Measurements from ENCODE around the gene PNPLA7. TPM values are rescaled to one million over a fixed set of nuclear protein-coding genes. Genes with fewer than 3 reads are reported as not detected.
"Not testable (repeated sequence)": the region's sequence is repeated elsewhere in the genome, so short reads cannot be mapped to it uniquely, and the experiment has no call there.

Gene PNPLA7
- total RNA-seq, 1 donor from 2014 or later = 3.6 TPM

- no peak for DNase-seq (ENCODE audit: low spot score)
- no peak for TF ChIP-seq CTCF (IDR thresholded peaks at IDR 0.05)
- Mint-ChIP-seq H3K36me3 (ENCODE audit: low read depth) (peaks cover 4% of the 10 kb centered on the region), H3K27me3 (ENCODE audit: low read depth) (no peaks in the 10 kb centered on the region), H3K27ac (ENCODE audit: unreplicated experiment) (no peak overlapping the region), H3K9me3 (ENCODE audit: low read depth) (no peaks in the 10 kb centered on the region), H3K4me3 (ENCODE audit: unreplicated experiment) (no peak overlapping the region), H3K4me1 (ENCODE audit: low read depth) (peaks cover 7% of the 10 kb centered on the region)
These were observed 29.4 kb downstream of the PNPLA7 start for GRCh38 chr9:137520614-137521404.

GRCh38 chr9:137519553-137519952, 30.6 kb downstream of the PNPLA7 start:
- DNase-seq (ENCODE audit: low spot score) = no peak
- no peak overlapping the region for H3K27ac Mint-ChIP-seq (ENCODE audit: unreplicated experiment)
- no peaks in the 10 kb centered on the region for H3K4me1 Mint-ChIP-seq (ENCODE audit: low read depth)
- no peak overlapping the region for H3K4me3 Mint-ChIP-seq (ENCODE audit: unreplicated experiment)
- TF ChIP-seq CTCF (IDR thresholded peaks at IDR 0.05) = no peak
- H3K27me3 Mint-ChIP-seq (ENCODE audit: low read depth) = no peaks in the 10 kb centered on the region
- H3K36me3 Mint-ChIP-seq (ENCODE audit: low read depth) = peaks cover 4% of the 10 kb centered on the region
- H3K9me3 Mint-ChIP-seq (ENCODE audit: low read depth) = no peaks in the 10 kb centered on the region

- not testable (repeated sequence) for H3K27ac Mint-ChIP-seq (ENCODE audit: unreplicated experiment); H3K4me3 Mint-ChIP-seq (ENCODE audit: unreplicated experiment); DNase-seq (ENCODE audit: low spot score); H3K27me3 Mint-ChIP-seq (ENCODE audit: low read depth); H3K36me3 Mint-ChIP-seq (ENCODE audit: low read depth); H3K4me1 Mint-ChIP-seq (ENCODE audit: low read depth); H3K9me3 Mint-ChIP-seq (ENCODE audit: low read depth)
These were observed 31.3 kb downstream of the PNPLA7 start for GRCh38 chr9:137518661-137519459.

- Mint-ChIP-seq H3K27me3 (ENCODE audit: low read depth) (no peaks in the 10 kb centered on the region), H3K27ac (ENCODE audit: unreplicated experiment) (no peak overlapping the region), H3K4me1 (ENCODE audit: low read depth) (no peaks in the 10 kb centered on the region), H3K9me3 (ENCODE audit: low read depth) (no peaks in the 10 kb centered on the region), H3K4me3 (ENCODE audit: unreplicated experiment) (no peak overlapping the region), H3K36me3 (ENCODE audit: low read depth) (peaks cover 3% of the 10 kb centered on the region)
- no peak for DNase-seq (ENCODE audit: low spot score)
- no peak for TF ChIP-seq CTCF (IDR thresholded peaks at IDR 0.05)
These were observed 33.9 kb downstream of the PNPLA7 start for GRCh38 chr9:137516144-137516917.

GRCh38 chr9:137515338-137515724, 34.9 kb downstream of the PNPLA7 start:
- peaks cover 1% of the 10 kb centered on the region for H3K36me3 Mint-ChIP-seq (ENCODE audit: low read depth)
- no peak overlapping the region for H3K4me3 Mint-ChIP-seq (ENCODE audit: unreplicated experiment)
- H3K9me3 Mint-ChIP-seq (ENCODE audit: low read depth) = no peaks in the 10 kb centered on the region
- no peak for DNase-seq (ENCODE audit: low spot score)
- H3K27ac Mint-ChIP-seq (ENCODE audit: unreplicated experiment) = no peak overlapping the region
- H3K27me3 Mint-ChIP-seq (ENCODE audit: low read depth) = no peaks in the 10 kb centered on the region
- no peak for TF ChIP-seq CTCF (IDR thresholded peaks at IDR 0.05)
- no peaks in the 10 kb centered on the region for H3K4me1 Mint-ChIP-seq (ENCODE audit: low read depth)
